Measurements from ENCODE around the gene SEPTIN11. TPM values are rescaled to one million over a fixed set of nuclear protein-coding genes. Genes with fewer than 3 reads are reported as not detected.

The SEPTIN11 gene
- total RNA-seq, 1 donor from 2014 or later, result 30.1 TPM

DNA sequence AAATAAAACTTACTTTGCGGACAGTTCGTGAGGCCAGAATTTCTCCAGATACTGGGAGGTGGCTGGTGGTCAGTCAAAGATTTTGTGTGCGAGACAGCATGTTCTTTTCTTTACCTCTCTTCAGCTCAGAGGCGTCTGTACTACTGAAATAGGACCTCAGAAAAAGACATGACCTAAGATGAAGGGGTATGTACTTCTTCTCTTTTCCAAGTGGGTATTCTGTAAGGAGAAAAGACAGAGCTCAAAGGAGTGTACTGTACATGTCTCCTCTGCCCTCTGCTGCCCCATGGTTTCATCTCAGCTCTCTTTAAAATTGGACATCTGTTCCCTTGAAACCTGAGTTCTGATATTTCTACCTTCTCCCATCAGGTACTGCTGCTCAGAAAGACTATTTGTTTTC is 38.1 kb downstream of the SEPTIN11 start:
- Histone ChIP-seq H3K4me1 (peaks cover 64% of the 10 kb centered on the region), H3K27me3 (ENCODE audit: low read depth) (peaks cover 14% of the 10 kb centered on the region), H3K27ac (replicated peaks) (peak overlapping the region; percentile 66), H3K36me3 (no peaks in the 10 kb centered on the region), H3K9me3 (replicated peaks) (no peaks in the 10 kb centered on the region), H3K4me3 (no peak overlapping the region)
- intact Hi-C loops (cut with micrococcal nuclease), result no loop called here
- DNase-seq, result no peak
- TF ChIP-seq, protein P1, sequence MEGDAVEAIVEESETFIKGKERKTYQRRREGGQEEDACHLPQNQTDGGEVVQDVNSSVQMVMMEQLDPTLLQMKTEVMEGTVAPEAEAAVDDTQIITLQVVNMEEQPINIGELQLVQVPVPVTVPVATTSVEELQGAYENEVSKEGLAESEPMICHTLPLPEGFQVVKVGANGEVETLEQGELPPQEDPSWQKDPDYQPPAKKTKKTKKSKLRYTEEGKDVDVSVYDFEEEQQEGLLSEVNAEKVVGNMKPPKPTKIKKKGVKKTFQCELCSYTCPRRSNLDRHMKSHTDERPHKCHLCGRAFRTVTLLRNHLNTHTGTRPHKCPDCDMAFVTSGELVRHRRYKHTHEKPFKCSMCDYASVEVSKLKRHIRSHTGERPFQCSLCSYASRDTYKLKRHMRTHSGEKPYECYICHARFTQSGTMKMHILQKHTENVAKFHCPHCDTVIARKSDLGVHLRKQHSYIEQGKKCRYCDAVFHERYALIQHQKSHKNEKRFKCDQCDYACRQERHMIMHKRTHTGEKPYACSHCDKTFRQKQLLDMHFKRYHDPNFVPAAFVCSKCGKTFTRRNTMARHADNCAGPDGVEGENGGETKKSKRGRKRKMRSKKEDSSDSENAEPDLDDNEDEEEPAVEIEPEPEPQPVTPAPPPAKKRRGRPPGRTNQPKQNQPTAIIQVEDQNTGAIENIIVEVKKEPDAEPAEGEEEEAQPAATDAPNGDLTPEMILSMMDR (IDR thresholded peaks at IDR 0.05; ENCODE audit: borderline replicate concordance), result no peak

DNA sequence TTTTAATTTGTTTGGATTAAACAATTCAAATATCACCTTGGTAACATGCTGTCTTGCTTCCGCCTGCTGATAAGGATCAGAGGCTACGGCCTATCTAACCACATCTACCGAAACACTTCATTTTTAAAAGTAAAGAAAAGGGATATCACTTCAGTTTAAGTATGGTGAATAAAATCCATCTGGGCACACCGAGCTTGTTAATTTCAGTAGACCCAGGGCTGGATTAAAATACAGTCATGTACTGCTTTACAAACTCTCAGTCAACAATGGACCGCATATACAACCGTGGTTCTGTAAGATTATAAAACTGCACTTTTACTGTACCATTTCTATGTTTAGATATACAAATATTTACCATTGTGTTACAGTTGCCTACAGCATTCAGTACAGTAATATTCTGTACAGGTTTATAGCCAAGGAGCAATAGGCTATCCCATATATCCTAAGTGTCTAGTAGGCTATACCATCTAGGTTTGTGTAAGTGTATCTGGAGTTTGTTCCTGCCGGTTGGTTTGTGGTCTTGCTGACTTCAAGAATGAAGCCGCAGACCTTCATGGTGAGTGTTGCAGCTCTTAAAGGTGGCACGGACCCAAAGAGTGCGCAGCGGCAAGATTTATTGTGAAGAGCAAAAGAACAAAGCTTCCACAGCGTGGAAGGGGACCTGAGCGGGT is 40.0 kb downstream of the SEPTIN11 start:
- peaks cover 60% of the 10 kb centered on the region for H3K4me1 ChIP-seq
- intact Hi-C loops (cut with micrococcal nuclease), result no loop called here
- H3K4me3 ChIP-seq, result no peak overlapping the region
- TF ChIP-seq, protein P1 (IDR thresholded peaks at IDR 0.05; ENCODE audit: borderline replicate concordance), result no peak
- H3K27me3 ChIP-seq (ENCODE audit: low read depth), result peaks cover 14% of the 10 kb centered on the region
- no peak overlapping the region for H3K27ac ChIP-seq (replicated peaks)
- no peaks in the 10 kb centered on the region for H3K36me3 ChIP-seq
- DNase-seq, result no peak
- H3K9me3 ChIP-seq (replicated peaks), result no peaks in the 10 kb centered on the region

DNA sequence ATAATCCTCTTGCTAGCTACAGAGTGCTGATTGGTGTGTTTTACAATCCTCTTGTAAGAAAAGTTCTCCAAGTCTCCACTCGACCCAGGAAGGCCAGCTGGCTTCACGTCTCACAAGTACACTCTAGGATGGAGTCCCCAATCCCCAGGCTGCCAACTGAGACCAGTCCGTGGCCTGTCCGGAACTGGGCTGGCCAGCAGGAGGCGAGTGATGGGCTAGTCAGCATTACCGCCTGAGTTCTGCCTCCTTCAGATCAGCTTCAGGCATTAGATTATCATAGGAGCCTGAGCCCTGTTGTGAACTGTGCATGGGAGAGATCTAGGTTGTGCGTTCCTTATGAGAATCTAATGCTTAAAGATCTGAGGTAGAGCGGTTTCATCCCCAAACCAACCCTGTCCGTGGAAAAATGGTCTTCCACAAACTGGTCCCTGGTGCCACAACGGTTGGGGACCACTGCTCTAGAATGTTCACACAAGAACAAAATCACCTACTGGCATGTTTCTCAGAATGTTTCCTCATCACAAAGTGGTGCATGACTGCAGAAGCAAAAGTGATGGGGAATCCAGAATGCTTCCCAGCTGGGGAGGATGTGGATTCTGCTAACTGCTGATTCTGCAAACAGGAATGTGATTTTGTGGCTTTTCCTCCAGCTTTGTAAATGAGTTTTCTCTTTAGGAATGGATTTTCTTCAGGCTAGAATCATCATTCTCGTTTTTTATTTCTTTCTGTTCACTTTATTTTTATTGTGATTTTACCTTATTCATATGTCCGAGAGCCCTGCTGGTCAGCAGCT is 40.9 kb downstream of the SEPTIN11 start:
- Histone ChIP-seq H3K27ac (replicated peaks) (no peak overlapping the region), H3K27me3 (ENCODE audit: low read depth) (peaks cover 14% of the 10 kb centered on the region), H3K36me3 (no peaks in the 10 kb centered on the region), H3K9me3 (replicated peaks) (no peaks in the 10 kb centered on the region), H3K4me3 (no peak overlapping the region), H3K4me1 (peaks cover 53% of the 10 kb centered on the region)
- DNase-seq, result no peak
- TF ChIP-seq, protein P1 (IDR thresholded peaks at IDR 0.05; ENCODE audit: borderline replicate concordance), result no peak
- intact Hi-C loops (cut with micrococcal nuclease), result no loop called here

DNA sequence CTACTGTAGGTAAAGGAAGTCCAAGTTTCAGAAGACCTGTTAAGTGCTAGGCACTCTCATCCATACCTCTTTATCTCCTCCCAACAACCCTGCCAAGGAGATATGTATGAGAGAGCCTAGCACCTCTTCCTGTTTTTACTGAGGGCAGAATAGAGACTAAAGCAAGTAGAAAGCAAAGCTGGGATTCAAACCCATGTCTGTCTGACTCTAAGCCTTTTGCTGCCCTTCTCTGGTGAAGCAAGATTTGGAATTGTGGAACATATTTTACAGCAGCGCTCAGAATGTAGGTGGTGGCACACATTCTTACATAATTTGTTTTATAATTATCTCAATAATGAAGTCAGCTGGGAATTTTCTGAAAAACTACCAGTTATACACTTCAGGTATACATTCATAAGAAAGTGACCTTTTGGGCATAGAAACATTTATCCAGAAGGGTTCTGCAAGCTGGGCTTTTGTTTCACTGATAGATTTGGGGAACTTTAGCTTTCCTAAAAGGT is 41.7 kb downstream of the SEPTIN11 start:
- peaks cover under 1% of the 10 kb centered on the region for H3K36me3 ChIP-seq
- intact Hi-C loops (cut with micrococcal nuclease), result no loop called here
- DNase-seq, result no peak
- no peak overlapping the region for H3K4me3 ChIP-seq
- H3K27ac ChIP-seq (replicated peaks), result no peak overlapping the region
- peaks cover 14% of the 10 kb centered on the region for H3K27me3 ChIP-seq (ENCODE audit: low read depth)
- H3K4me1 ChIP-seq, result peaks cover 46% of the 10 kb centered on the region
- H3K9me3 ChIP-seq (replicated peaks), result no peaks in the 10 kb centered on the region
- TF ChIP-seq, protein P1 (IDR thresholded peaks at IDR 0.05; ENCODE audit: borderline replicate concordance), result no peak

DNA sequence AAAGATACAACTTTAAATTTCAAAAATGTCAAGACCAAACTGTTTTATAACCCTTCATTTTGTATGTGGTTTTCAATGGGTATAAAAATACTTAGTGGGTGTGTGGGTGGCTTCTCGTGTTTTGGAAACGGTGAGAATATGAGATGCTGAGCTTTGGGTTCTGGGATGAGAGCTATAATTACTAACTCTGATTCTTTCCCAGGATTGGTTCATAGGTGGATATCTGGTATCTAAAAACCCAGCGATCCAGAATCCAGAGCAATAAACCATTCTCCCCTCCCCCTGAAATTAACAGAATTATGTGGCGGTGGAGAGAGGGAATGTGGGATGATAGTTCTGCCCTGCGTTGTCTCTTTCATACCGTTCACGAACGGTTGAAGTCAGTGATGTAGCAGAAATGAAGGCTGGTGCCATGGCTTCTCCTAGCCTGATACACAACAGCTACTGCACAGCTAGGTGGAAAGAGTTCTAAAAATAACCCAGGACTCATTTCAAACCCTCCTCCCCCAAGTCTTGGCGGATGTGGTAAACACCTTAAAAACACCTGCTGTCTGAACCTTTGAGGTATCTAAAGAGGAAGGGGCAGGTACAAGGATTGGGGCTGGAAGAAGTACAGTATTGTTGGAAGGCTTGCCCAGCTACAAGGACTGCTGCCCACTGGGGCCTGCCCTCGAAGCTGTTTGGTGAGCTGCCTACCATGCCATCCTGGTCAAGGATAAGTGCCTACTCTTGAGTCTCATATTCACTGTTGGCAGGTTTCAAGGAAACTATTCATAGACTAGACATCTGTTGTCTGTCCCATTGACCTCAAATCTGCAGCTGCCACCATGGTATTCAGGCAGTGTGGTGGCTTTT is 44.5 kb downstream of the SEPTIN11 start:
- peak overlapping the region; percentile 22 for H3K27ac ChIP-seq (replicated peaks)
- TF ChIP-seq, protein P1 (IDR thresholded peaks at IDR 0.05; ENCODE audit: borderline replicate concordance), result no peak
- no peak overlapping the region for H3K4me3 ChIP-seq

More for the DNA sequence above, 44.5 kb downstream of the SEPTIN11 start:
- H3K27me3 ChIP-seq (ENCODE audit: low read depth), result peaks cover 9% of the 10 kb centered on the region
- H3K36me3 ChIP-seq, result peaks cover 26% of the 10 kb centered on the region
- peaks cover 5% of the 10 kb centered on the region for H3K9me3 ChIP-seq (replicated peaks)
- no peak for DNase-seq
- peaks cover 34% of the 10 kb centered on the region for H3K4me1 ChIP-seq
- intact Hi-C loops (cut with micrococcal nuclease), result no loop called here

Data from left ventricle myocardium inferior (tissue), 1 donor.